ENCODE measurements around the gene LCAT. TPM values are rescaled to one million over a fixed set of nuclear protein-coding genes. Genes with fewer than 3 reads are reported as not detected.

Gene LCAT
- total and polyA plus RNA-seq, 9 of the 15 experiments (the other 6 are each of a cell fraction or from before 2014, with no cell fraction given), result 0.46 to 21.0 (median 5.0) TPM

DNA sequence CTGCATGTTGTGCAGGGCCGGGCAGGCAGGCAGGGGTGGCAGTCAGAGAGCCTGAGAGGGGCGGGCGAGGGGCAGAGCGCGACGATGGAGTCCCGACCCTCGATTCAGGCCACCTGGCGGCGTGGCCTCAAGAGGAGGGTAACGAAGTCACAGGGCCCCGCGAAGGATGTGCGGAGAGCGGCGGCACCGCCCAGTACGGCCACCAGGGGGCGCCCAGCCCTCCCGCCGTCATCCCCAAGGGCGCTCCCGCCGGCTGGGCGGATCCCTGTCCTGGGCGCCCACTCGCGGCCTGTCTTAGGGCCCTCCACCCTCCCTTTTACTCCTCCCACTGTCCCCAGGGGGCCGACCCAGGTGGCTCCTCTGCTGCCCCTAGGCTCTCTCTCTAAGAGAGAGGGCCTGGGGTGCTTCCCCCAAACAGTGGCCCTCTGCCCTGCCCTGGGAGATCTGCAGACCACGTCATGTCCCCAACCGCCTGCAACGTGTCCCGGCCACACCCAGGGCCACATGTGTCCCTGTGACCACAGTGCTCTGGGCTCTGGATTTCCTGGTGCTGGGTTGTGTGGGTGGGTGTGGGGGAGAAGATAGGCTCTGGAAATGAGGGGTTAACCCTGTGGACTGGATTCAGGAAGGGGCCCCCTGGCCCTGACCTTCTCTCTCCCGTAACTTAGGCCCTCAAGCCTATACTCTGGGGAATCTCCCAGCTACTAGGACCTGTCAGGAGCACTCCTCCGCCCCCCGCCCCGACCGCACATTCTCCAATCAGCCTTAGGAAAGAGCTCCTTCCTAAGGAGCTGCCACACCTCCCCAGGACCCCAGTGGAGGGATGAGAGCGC is 49.5 kb upstream of the LCAT start (continued):
- TF ChIP-seq, protein P1, sequence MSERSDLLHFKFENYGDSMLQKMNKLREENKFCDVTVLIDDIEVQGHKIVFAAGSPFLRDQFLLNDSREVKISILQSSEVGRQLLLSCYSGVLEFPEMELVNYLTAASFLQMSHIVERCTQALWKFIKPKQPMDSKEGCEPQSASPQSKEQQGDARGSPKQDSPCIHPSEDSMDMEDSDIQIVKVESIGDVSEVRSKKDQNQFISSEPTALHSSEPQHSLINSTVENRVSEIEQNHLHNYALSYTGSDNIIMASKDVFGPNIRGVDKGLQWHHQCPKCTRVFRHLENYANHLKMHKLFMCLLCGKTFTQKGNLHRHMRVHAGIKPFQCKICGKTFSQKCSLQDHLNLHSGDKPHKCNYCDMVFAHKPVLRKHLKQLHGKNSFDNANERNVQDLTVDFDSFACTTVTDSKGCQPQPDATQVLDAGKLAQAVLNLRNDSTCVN (CRISPR knock-in tag; IDR thresholded peaks at IDR 0.05), result no peak
- TF ChIP-seq, protein P2, sequence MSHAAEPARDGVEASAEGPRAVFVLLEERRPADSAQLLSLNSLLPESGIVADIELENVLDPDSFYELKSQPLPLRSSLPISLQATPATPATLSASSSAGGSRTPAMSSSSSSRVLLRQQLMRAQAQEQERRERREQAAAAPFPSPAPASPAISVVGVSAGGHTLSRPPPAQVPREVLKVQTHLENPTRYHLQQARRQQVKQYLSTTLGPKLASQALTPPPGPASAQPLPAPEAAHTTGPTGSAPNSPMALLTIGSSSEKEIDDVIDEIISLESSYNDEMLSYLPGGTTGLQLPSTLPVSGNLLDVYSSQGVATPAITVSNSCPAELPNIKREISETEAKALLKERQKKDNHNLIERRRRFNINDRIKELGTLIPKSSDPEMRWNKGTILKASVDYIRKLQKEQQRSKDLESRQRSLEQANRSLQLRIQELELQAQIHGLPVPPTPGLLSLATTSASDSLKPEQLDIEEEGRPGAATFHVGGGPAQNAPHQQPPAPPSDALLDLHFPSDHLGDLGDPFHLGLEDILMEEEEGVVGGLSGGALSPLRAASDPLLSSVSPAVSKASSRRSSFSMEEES (CRISPR knock-in tag; IDR thresholded peaks at IDR 0.05), result no peak
- TF ChIP-seq, protein P3, sequence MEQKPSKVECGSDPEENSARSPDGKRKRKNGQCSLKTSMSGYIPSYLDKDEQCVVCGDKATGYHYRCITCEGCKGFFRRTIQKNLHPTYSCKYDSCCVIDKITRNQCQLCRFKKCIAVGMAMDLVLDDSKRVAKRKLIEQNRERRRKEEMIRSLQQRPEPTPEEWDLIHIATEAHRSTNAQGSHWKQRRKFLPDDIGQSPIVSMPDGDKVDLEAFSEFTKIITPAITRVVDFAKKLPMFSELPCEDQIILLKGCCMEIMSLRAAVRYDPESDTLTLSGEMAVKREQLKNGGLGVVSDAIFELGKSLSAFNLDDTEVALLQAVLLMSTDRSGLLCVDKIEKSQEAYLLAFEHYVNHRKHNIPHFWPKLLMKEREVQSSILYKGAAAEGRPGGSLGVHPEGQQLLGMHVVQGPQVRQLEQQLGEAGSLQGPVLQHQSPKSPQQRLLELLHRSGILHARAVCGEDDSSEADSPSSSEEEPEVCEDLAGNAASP (IDR thresholded peaks at IDR 0.05), result no peak
- TF ChIP-seq, protein P4, sequence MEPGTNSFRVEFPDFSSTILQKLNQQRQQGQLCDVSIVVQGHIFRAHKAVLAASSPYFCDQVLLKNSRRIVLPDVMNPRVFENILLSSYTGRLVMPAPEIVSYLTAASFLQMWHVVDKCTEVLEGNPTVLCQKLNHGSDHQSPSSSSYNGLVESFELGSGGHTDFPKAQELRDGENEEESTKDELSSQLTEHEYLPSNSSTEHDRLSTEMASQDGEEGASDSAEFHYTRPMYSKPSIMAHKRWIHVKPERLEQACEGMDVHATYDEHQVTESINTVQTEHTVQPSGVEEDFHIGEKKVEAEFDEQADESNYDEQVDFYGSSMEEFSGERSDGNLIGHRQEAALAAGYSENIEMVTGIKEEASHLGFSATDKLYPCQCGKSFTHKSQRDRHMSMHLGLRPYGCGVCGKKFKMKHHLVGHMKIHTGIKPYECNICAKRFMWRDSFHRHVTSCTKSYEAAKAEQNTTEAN (CRISPR knock-in tag; IDR thresholded peaks at IDR 0.05), result 0 out of 2 replicates have a peak, but pooled peaks have one; percentile 33
- 0 out of 2 replicates have a peak, but pooled peaks have one; percentile 26 for TF ChIP-seq NR3C1 (CRISPR knock-in tag; IDR thresholded peaks at IDR 0.05)
- no peak for TF ChIP-seq ZC3H8 (IDR thresholded peaks at IDR 0.05)
- no peak for TF ChIP-seq MAFG (tag; conservative IDR thresholded peaks at IDR 0.05)
- no peak for TF ChIP-seq ZNF668 (CRISPR knock-in tag; IDR thresholded peaks at IDR 0.05)
- 0 out of 2 replicates have a peak, but pooled peaks have one; percentile 67 for TF ChIP-seq HNRNPL (IDR thresholded peaks at IDR 0.05; ENCODE audit: low read depth, low read length)
- peak; percentile 33; the same call in 1 of the 2 replicates for TF ChIP-seq PHF21A (IDR thresholded peaks at IDR 0.05; ENCODE audit: borderline replicate concordance, low read depth)
- peak in 1 of 2 experiments; percentile 57; a peak in 1 of 4 replicates for TF ChIP-seq KDM1A (IDR thresholded peaks at IDR 0.05)
- TF ChIP-seq SREBF1 (IDR thresholded peaks at IDR 0.05; ENCODE audit: borderline replicate concordance, low read depth, low read length), result no peak
- no peak for TF ChIP-seq FOXA1 (IDR thresholded peaks at IDR 0.05; ENCODE audit: borderline replicate concordance)
- TF ChIP-seq MEIS2 (IDR thresholded peaks at IDR 0.05; ENCODE audit: partially characterized antibody), result no peak
- TF ChIP-seq, protein P5, sequence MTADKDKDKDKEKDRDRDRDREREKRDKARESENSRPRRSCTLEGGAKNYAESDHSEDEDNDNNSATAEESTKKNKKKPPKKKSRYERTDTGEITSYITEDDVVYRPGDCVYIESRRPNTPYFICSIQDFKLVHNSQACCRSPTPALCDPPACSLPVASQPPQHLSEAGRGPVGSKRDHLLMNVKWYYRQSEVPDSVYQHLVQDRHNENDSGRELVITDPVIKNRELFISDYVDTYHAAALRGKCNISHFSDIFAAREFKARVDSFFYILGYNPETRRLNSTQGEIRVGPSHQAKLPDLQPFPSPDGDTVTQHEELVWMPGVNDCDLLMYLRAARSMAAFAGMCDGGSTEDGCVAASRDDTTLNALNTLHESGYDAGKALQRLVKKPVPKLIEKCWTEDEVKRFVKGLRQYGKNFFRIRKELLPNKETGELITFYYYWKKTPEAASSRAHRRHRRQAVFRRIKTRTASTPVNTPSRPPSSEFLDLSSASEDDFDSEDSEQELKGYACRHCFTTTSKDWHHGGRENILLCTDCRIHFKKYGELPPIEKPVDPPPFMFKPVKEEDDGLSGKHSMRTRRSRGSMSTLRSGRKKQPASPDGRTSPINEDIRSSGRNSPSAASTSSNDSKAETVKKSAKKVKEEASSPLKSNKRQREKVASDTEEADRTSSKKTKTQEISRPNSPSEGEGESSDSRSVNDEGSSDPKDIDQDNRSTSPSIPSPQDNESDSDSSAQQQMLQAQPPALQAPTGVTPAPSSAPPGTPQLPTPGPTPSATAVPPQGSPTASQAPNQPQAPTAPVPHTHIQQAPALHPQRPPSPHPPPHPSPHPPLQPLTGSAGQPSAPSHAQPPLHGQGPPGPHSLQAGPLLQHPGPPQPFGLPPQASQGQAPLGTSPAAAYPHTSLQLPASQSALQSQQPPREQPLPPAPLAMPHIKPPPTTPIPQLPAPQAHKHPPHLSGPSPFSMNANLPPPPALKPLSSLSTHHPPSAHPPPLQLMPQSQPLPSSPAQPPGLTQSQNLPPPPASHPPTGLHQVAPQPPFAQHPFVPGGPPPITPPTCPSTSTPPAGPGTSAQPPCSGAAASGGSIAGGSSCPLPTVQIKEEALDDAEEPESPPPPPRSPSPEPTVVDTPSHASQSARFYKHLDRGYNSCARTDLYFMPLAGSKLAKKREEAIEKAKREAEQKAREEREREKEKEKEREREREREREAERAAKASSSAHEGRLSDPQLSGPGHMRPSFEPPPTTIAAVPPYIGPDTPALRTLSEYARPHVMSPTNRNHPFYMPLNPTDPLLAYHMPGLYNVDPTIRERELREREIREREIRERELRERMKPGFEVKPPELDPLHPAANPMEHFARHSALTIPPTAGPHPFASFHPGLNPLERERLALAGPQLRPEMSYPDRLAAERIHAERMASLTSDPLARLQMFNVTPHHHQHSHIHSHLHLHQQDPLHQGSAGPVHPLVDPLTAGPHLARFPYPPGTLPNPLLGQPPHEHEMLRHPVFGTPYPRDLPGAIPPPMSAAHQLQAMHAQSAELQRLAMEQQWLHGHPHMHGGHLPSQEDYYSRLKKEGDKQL (CRISPR knock-in tag; IDR thresholded peaks at IDR 0.05; ENCODE audit: borderline replicate concordance), result 0 out of 2 replicates have a peak, but pooled peaks have one; percentile 74
